ENCODE results near the gene PDZRN3. TPM values are rescaled to one million over a fixed set of nuclear protein-coding genes. Genes with fewer than 3 reads are reported as not detected.

PDZRN3 gene
- polyA plus RNA-seq, 1 of the 3 experiments (the other 2 are of a cell fraction): 10.3 TPM

DNA sequence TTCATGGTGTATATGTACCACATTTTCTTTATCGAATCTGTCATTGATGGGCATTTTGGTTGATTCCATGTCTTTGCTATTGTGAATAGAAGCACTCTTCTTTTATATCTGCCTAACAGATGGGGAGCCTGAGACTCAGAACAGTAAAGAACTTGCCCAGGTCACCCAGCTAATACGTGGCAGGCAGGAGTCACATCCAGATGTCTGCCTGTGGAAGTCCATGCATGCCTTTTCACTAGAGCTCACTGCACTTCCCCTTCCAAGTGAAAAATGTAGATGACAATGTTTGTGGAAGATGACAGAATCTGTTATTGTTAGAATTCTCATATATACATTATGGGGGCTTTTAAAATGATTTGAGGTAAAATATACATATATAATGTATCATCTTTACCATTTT, 165.0 kb downstream of the PDZRN3 start:
- H3K4me3 ChIP-seq (ENCODE audit: low read depth in 2 of 2, low read length in 1 of 2): no peak overlapping the region
- no peak overlapping the region for H3K27ac ChIP-seq (ENCODE audit: low read depth in 2 of 2, low read length in 1 of 2)
- H3F3A ChIP-seq (replicated peaks; ENCODE audit: insufficient read depth): peaks cover 7% of the 10 kb centered on the region
- ChIA-PET CTCF (no interaction called here), POLR2A (no interaction called here)
- peaks cover 49% of the 10 kb centered on the region; the same call in 1 of the 2 replicates for H4K20me1 ChIP-seq (ENCODE audit: insufficient read depth)
- H3K79me2 ChIP-seq (ENCODE audit: insufficient read depth): peaks cover 29% of the 10 kb centered on the region; the same call in 1 of the 2 replicates
- no peak overlapping the region for H3K4me2 ChIP-seq
- H3K4me1 ChIP-seq (ENCODE audit: control insufficient read depth in 1 of 2, insufficient read depth in 2 of 2, low read depth in 1 of 2, low read length in 1 of 2): peaks cover 3 to 8% of the 10 kb centered on the region in 2 experiments; a peak in 3 of 4 replicates
- H3K36me3 ChIP-seq (replicated peaks in 1 of 2; ENCODE audit: control insufficient read depth in 1 of 2, insufficient read depth in 2 of 2, low read length in 1 of 2): peaks cover 0 to 3% of the 10 kb centered on the region in 2 experiments
- no peak overlapping the region for H2AFZ ChIP-seq (ENCODE audit: low read depth)
- H3K9me2 ChIP-seq: no peaks in the 10 kb centered on the region
- 76% methylated on average over 2 of the region's 2 CpGs for WGBS (ENCODE audit: low lambda C conversion rate)
- H3K27me3 ChIP-seq (ENCODE audit: insufficient read depth): no peaks in the 10 kb centered on the region
- no peak for DNase-seq
- TF ChIP-seq, protein P1, sequence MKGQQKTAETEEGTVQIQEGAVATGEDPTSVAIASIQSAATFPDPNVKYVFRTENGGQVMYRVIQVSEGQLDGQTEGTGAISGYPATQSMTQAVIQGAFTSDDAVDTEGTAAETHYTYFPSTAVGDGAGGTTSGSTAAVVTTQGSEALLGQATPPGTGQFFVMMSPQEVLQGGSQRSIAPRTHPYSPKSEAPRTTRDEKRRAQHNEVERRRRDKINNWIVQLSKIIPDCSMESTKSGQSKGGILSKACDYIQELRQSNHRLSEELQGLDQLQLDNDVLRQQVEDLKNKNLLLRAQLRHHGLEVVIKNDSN (IDR thresholded peaks at IDR 0.05; ENCODE audit: borderline replicate concordance, low read depth): no peak
- TF ChIP-seq SIN3A (IDR thresholded peaks at IDR 0.05; ENCODE audit: borderline replicate concordance, low read depth, low read length): no peak
- no peak for TF ChIP-seq RAD21 (IDR thresholded peaks at IDR 0.05; ENCODE audit: low read length)
- TF ChIP-seq ELF1 (IDR thresholded peaks at IDR 0.05): no peak
- TF ChIP-seq, protein P2, sequence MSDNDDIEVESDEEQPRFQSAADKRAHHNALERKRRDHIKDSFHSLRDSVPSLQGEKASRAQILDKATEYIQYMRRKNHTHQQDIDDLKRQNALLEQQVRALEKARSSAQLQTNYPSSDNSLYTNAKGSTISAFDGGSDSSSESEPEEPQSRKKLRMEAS (IDR thresholded peaks at IDR 0.05; ENCODE audit: low read depth): no peak
- no peak for TF ChIP-seq POLR2AphosphoS5 (IDR thresholded peaks at IDR 0.05; ENCODE audit: low read depth, low read length)
- no peak for TF ChIP-seq RXRA (IDR thresholded peaks at IDR 0.05; ENCODE audit: borderline replicate concordance, low read depth)
- TF ChIP-seq, protein P3, sequence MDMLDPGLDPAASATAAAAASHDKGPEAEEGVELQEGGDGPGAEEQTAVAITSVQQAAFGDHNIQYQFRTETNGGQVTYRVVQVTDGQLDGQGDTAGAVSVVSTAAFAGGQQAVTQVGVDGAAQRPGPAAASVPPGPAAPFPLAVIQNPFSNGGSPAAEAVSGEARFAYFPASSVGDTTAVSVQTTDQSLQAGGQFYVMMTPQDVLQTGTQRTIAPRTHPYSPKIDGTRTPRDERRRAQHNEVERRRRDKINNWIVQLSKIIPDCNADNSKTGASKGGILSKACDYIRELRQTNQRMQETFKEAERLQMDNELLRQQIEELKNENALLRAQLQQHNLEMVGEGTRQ (IDR thresholded peaks at IDR 0.05; ENCODE audit: borderline replicate concordance, low read depth, low read length): no peak
- TF ChIP-seq, protein P4, sequence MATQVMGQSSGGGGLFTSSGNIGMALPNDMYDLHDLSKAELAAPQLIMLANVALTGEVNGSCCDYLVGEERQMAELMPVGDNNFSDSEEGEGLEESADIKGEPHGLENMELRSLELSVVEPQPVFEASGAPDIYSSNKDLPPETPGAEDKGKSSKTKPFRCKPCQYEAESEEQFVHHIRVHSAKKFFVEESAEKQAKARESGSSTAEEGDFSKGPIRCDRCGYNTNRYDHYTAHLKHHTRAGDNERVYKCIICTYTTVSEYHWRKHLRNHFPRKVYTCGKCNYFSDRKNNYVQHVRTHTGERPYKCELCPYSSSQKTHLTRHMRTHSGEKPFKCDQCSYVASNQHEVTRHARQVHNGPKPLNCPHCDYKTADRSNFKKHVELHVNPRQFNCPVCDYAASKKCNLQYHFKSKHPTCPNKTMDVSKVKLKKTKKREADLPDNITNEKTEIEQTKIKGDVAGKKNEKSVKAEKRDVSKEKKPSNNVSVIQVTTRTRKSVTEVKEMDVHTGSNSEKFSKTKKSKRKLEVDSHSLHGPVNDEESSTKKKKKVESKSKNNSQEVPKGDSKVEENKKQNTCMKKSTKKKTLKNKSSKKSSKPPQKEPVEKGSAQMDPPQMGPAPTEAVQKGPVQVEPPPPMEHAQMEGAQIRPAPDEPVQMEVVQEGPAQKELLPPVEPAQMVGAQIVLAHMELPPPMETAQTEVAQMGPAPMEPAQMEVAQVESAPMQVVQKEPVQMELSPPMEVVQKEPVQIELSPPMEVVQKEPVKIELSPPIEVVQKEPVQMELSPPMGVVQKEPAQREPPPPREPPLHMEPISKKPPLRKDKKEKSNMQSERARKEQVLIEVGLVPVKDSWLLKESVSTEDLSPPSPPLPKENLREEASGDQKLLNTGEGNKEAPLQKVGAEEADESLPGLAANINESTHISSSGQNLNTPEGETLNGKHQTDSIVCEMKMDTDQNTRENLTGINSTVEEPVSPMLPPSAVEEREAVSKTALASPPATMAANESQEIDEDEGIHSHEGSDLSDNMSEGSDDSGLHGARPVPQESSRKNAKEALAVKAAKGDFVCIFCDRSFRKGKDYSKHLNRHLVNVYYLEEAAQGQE (IDR thresholded peaks at IDR 0.05; ENCODE audit: low read depth, low read length): no peak
- no peak for TF ChIP-seq TEAD4 (IDR thresholded peaks at IDR 0.05; ENCODE audit: borderline replicate concordance, insufficient read depth)
- TF ChIP-seq, protein P5, sequence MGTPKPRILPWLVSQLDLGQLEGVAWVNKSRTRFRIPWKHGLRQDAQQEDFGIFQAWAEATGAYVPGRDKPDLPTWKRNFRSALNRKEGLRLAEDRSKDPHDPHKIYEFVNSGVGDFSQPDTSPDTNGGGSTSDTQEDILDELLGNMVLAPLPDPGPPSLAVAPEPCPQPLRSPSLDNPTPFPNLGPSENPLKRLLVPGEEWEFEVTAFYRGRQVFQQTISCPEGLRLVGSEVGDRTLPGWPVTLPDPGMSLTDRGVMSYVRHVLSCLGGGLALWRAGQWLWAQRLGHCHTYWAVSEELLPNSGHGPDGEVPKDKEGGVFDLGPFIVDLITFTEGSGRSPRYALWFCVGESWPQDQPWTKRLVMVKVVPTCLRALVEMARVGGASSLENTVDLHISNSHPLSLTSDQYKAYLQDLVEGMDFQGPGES (IDR thresholded peaks at IDR 0.05; ENCODE audit: low read depth, low read length): no peak
- TF ChIP-seq GABPA (IDR thresholded peaks at IDR 0.05; ENCODE audit: low read depth): no peak
- TF ChIP-seq NRF1 (IDR thresholded peaks at IDR 0.05; ENCODE audit: low read depth, low read length): no peak
- TF ChIP-seq MEF2A (IDR thresholded peaks at IDR 0.05; ENCODE audit: borderline replicate concordance, low read depth): no peak
- no peak for TF ChIP-seq SMC3 (IDR thresholded peaks at IDR 0.05; ENCODE audit: low read depth, low read length)
- TF ChIP-seq YY1 (IDR thresholded peaks at IDR 0.05; ENCODE audit: low read depth): no peak
- no peak for TF ChIP-seq RFX5 (IDR thresholded peaks at IDR 0.05; ENCODE audit: low read length)
- no peak overlapping the region for H3K9ac ChIP-seq
- H3K9me3 ChIP-seq: no peaks in the 10 kb centered on the region

Measured in SK-N-SH (cell line).